Raji (cell line): Measurements from ENCODE around the gene AOAH.

Experiments
- POLR2A ChIP-seq: IDR thresholded peaks from 2 replicates; pipeline ENCODE4 v1.6.1; 2011; ENCODE audit warnings: low read depth, low read length, control low read depth; ENCODE audit not compliant: insufficient read depth

The AOAH gene

GRCh38 chr7:36748017-36748487, 23.8 kb upstream of the AOAH start:
- no peak for TF ChIP-seq POLR2A

DNA sequence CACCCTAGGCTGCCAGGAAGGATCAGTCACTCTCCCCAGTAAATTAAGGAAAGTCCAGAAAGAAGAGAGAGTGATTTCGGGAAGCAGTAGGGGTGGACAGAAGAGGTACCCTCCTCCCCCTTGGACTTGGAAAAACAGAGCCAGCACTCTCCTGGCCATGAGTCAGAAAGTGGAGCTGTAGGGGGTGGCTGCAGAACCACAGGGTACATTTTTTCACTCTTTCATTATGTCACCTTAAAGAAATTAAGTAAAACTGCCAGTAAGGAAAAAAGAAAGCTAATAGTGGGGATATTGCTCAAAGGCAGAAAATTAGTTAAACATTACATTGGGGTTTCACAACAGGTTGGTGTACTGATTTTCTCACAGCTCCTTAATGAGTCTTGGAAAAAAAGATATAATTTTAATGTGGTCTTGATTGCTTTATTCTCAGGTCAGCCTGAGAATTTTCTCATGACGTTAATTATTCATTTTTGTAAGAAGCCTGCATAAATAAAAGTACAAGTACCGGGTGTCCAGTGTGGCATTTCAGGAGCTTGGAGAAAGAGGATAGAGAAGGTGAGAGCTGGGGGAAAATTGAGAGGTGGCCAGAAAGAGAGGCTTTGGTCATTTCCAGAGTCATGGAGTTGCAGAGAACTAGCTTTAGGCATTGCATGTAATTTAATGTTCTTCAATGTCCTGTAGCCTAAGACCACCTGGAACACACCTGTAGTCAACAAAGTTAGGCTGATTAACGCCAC, 23.2 kb upstream of the AOAH start:
- no peak for TF ChIP-seq POLR2A

DNA sequence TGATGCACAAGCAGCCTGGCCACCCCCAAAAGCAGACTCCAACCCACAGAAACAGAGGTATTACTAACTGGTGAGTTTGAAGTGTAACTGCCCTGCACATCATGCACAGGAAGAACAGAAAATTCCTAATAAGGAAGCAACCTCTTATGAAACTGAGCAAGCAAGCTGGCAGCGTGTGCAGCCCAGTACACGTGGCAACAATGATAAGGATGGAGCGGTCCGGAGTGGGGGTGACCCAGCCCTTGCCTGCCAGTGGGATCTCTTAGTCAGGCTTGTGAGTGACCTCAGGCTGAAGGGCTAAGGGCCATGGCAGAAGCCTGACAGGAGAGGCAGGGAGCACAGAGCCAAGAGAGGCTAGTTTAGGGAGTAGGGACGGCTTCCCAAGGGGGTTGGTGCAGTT, 22.1 kb upstream of the AOAH start:
- TF ChIP-seq POLR2A, result no peak

- no peak for TF ChIP-seq POLR2A
These were observed 18.8 kb upstream of the AOAH start for GRCh38 chr7:36742911-36743775.

- no peak for TF ChIP-seq POLR2A
These were observed 17.6 kb upstream of the AOAH start for GRCh38 chr7:36741866-36742265.

- TF ChIP-seq POLR2A, result no peak
These were observed 15.1 kb upstream of the AOAH start for GRCh38 chr7:36739351-36739750.

DNA sequence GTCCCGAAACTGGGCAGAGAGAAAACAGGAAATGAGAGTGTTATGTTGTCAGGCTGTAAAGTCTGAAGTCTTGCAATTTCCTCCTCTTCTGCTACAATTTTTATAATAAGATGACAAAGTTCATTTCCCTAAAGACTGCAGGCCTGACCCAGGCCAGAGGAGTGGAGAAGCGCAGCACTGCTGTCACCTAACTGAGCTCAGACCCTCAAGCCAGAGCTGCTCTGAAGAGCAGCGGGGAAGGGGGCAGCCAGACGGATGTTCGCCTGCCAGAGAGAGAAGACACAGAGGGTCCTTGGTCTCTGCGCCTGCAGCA, 12.6 kb upstream of the AOAH start:
- TF ChIP-seq POLR2A, result no peak

DNA sequence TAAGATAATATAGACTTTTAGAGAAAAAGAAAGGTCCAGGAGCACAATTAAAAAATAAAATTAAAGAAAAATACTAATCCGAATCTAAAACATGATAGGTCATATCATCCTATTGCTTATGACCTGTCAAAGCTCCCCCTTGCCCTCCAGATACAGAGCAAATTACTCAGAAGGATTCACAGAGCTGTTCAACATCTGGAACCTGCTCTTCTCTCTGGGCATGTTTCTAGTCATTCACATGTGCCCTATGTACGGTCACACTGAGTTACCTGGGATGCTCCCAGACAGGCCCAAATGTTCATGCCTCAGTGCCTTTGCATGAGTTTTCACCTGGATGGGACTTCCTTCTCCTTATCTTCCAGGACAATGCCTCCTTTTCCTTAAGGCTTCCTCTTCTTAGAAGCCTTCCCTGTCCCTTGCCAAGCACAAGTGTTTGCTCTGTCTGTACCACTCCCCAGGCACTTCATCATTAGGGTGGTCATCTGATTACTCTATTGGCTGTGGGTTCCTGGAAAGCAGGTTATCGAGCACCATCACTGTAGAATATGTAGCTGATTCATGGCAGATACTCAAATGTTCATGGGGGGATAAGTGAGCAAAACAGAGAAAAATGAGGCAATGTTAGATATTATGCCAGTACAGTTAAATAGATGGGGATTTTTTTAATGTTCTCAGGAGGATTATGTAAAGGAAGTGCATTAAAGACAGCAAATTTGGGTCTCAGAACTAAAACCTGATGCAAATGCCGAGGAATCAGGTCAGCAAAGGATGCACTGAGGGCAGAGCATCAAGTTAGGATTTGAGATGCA, 12.0 kb upstream of the AOAH start:
- no peak for TF ChIP-seq POLR2A

GRCh38 chr7:36735172-36735571, 10.9 kb upstream of the AOAH start:
- TF ChIP-seq POLR2A, result no peak

- TF ChIP-seq POLR2A, result no peak
These were observed 10.4 kb upstream of the AOAH start for GRCh38 chr7:36734731-36735130.

GRCh38 chr7:36733411-36733810, 9.1 kb upstream of the AOAH start:
- no peak for TF ChIP-seq POLR2A

GRCh38 chr7:36732806-36733205, 8.5 kb upstream of the AOAH start:
- no peak for TF ChIP-seq POLR2A

GRCh38 chr7:36730046-36730445, 5.8 kb upstream of the AOAH start:
- no peak for TF ChIP-seq POLR2A

- TF ChIP-seq POLR2A, result no peak
These were observed 3.8 kb upstream of the AOAH start for GRCh38 chr7:36728143-36728542.

DNA sequence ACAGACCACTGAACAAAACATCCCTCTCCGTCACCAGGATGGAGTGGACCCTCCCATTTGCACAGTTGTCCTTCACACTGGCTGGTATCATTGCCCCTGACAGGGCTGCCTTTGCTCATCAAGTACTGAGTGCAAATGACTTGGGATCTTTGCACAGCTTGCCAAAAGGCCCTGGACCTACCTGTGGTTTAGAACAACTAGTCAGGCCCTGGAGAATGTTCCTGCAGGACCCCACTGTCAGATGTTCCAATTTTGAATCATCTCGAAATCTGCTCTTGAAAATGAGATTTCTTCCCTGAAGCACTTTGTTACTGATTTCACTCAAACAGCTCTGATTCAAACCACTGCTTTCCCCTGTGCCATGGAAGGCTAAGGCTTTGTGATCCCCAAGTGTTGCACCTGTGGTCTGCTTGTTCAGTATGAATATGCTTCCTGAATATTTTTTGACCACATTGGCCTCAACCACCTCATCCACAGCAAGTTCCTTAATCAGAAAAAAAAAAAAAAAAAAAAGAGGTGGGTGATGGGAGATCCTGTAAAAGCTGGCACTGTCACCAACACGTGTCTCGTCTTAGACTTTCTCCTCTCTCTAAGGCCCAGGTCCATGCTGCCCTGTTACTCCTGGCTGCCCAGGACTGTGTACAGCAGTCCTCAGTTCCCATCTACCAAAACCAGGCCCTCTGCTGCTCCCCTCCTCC, 2.7 kb upstream of the AOAH start:
- TF ChIP-seq POLR2A, result no peak
